Thoracic aorta (tissue), 2 donors: ENCODE results near the gene ABHD17C. TPM values are rescaled to one million over a fixed set of nuclear protein-coding genes. Genes with fewer than 3 reads are reported as not detected.

Source experiments
- ATAC-seq: fragments of 150-250 bp; one replicate; pipeline ENCODE4 v1.8.0; 2017; ENCODE audit warnings: low read depth; ENCODE audit not compliant: insufficient number of reproducible peaks, low FRiP score
- DNase-seq: peaks from one replicate; pipeline ENCODE4 v3.0.0-alpha.2; 2020; ENCODE audit warnings: low spot score
- H3K27ac ChIP-seq, 2 donors: fragments of 200-600 bp; sonication (generic); 1 replicate in 1 of 2; 2 replicates in 1 of 2; pipeline ENCODE4 v1.5.1; 2016; ENCODE audit warnings: mild to moderate bottlenecking in 2 of 2, moderate library complexity in 2 of 2
- H3K27me3 ChIP-seq: fragments of 200-600 bp; sonication (generic); replicated peaks from 2 replicates; pipeline ENCODE4 v1.6.0; 2016; ENCODE audit warnings: mild to moderate bottlenecking; ENCODE audit not compliant: insufficient read depth
- H3K36me3 ChIP-seq: fragments of 200-600 bp; sonication (generic); one replicate; pipeline ENCODE4 v1.5.1; 2016
- H3K4me1 ChIP-seq, 2 donors: fragments of 200-600 bp; sonication (generic); 1 replicate in 1 of 2; 2 replicates in 1 of 2; pipeline versions ENCODE4 v1.5.1 to v1.6.0; 2016; ENCODE audit warnings: low read depth in 2 of 2, mild to moderate bottlenecking in 1 of 2; ENCODE audit not compliant: control insufficient read depth in 1 of 2
- H3K4me3 ChIP-seq: fragments of 200-600 bp; sonication (generic); 2 replicates; pipeline ENCODE4 v1.5.1; 2016; ENCODE audit warnings: mild to moderate bottlenecking
- H3K9me3 ChIP-seq: fragments of 200-600 bp; sonication (generic); 2 replicates; pipeline ENCODE4 v1.5.1; 2016
- total RNA-seq, 2 donors: library from RNA; depleted of rRNA; stranded (reverse); fragments of >200 nt; gene quantifications; one replicate each; pipeline versions ENCODE4 v1.1.0 to v1.2.3, GENCODE V29; 2016
- TF ChIP-seq, protein P1 (sequence below): fragments of 200-600 bp; sonication (generic); IDR thresholded peaks from one replicate; pipeline ENCODE4 v1.5.1; 2019; ENCODE audit warnings: antibody characterized with exemption

Gene ABHD17C
- total RNA-seq, 2 donors from 2014 or later, result 1.6 to 3.0 TPM

DNA sequence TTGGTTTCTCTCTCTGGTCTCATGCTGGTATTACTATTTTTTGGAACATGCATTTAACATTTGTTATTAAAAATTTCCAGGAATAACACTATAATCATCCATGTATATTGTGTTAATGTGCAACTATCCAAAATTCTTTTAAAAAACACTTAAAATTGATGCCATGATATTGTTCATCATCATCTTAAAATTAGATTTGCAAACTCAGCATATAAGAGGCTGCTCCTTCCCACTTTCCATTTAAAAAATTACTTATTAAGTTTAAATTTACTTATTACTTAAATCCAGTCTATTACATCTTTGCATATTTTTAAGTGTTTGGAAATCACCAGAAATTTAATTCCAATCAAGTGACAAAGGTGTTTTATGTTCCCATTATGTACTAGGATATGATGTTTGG lies 5.8 kb upstream of the ABHD17C start:
- Histone ChIP-seq H3K4me3 (no peak overlapping the region), H3K9me3 (no peaks in the 10 kb centered on the region), H3K27ac (no peak overlapping the region), H3K36me3 (no peaks in the 10 kb centered on the region), H3K4me1 (peaks cover 0 to 8% of the 10 kb centered on the region in 2 donors), H3K27me3 (no peaks in the 10 kb centered on the region)
- TF ChIP-seq, protein P1, sequence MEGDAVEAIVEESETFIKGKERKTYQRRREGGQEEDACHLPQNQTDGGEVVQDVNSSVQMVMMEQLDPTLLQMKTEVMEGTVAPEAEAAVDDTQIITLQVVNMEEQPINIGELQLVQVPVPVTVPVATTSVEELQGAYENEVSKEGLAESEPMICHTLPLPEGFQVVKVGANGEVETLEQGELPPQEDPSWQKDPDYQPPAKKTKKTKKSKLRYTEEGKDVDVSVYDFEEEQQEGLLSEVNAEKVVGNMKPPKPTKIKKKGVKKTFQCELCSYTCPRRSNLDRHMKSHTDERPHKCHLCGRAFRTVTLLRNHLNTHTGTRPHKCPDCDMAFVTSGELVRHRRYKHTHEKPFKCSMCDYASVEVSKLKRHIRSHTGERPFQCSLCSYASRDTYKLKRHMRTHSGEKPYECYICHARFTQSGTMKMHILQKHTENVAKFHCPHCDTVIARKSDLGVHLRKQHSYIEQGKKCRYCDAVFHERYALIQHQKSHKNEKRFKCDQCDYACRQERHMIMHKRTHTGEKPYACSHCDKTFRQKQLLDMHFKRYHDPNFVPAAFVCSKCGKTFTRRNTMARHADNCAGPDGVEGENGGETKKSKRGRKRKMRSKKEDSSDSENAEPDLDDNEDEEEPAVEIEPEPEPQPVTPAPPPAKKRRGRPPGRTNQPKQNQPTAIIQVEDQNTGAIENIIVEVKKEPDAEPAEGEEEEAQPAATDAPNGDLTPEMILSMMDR, result no peak
- ATAC-seq (no peak), DNase-seq (no peak)

DNA sequence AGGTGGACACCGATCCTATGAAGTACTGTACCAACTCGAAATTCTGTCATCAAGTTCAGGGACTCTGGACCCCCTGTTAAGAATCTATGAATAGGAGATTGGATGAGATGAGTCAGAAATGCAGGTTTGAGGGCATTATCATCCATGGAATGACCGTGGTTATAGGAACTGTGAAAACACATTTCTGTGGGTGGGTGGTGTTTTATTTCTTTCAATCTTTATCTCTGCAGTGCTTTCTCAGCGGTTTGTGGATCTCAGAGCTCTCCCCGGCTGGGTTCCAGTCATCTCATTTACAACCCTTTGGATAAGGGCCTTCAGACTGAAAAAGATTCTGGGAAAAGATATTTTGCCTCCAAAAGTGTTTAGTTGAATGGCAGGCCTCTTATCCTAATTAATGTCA lies 5.4 kb upstream of the ABHD17C start:
- Histone ChIP-seq H3K36me3 (no peaks in the 10 kb centered on the region), H3K9me3 (no peaks in the 10 kb centered on the region), H3K27me3 (no peaks in the 10 kb centered on the region), H3K27ac (no peak overlapping the region), H3K4me3 (no peak overlapping the region), H3K4me1 (peaks cover 0 to 9% of the 10 kb centered on the region in 2 donors)
- ATAC-seq (no peak), DNase-seq (no peak)
- TF ChIP-seq, protein P1, result no peak

DNA sequence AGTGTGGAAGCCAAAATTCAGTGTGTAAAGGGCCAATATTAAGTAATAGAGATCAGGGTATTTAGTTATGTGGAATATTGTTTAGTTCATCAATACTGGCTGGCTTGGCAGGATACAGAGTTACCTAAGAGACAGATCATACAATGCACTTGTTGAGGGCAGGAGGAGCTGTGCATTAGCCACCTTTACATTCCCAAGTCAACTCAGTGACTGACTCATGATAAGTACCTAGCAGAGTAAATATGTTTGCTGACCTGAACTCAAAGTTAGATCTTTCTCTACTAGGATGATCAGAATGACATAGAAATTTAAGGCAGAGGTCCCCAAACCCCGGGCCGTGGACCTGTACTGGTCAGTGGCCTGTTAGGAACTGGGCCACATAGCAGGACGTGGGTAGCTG lies 3.5 kb upstream of the ABHD17C start:
- no peak for ATAC-seq
- TF ChIP-seq, protein P1, result no peak
- H3K36me3 ChIP-seq, result no peaks in the 10 kb centered on the region
- no peaks in the 10 kb centered on the region for H3K9me3 ChIP-seq
- DNase-seq, result no peak
- H3K4me1 ChIP-seq, result peaks cover 0 to 17% of the 10 kb centered on the region in 2 donors
- no peak overlapping the region for H3K27ac ChIP-seq
- H3K27me3 ChIP-seq, result no peaks in the 10 kb centered on the region
- no peak overlapping the region for H3K4me3 ChIP-seq

DNA sequence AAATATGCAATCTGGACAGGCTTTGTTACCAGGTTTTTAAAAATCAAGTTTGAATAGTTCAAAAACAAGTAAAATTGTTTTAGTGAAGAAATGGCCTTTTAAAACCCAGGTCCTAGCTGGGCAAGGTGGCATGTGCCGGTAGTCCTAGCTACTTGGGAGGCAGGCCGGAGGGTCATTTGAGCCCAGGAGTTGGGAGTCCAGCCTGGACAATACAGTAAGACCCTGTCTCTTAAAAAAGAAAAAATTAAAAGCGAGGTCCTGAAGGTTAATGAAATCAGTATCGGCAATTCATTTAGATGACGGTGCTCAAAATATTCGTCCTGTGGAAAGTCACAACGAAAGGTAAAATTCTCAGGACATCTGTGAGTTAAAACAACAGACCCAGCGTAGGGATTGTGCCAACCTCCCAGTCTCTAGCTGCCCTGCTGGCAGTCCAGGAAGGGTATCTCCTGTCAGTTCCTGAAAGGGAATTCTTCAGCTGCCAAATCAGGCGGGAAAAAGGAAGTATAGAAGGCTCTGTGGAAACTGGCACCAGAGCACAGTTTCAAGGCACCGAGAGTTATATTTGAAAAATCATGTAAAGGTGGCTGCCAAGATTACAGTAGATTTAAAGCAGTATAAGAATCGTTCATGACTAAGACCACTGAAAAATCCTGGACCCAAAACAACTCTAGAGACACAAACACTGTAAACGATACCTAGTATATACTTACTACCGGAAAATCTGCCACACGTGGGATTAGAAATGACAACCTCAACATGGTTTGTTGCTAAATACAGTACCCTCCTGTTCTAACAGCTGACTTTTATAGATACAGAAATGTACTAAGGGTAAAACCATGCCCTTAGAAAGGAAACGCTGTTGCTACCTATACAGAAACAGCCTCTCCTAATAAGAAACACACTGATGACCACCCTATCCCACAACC lies 1.2 kb upstream of the ABHD17C start:
- no peak for ATAC-seq
- TF ChIP-seq, protein P1, result no peak
- no peak for DNase-seq
- Histone ChIP-seq H3K36me3 (no peaks in the 10 kb centered on the region), H3K4me3 (peak overlapping the region; percentile 95), H3K4me1 (peaks cover 0 to 27% of the 10 kb centered on the region in 2 donors), H3K27me3 (no peaks in the 10 kb centered on the region), H3K9me3 (no peaks in the 10 kb centered on the region), H3K27ac (peak overlapping the region; percentile 79 to 87)

DNA sequence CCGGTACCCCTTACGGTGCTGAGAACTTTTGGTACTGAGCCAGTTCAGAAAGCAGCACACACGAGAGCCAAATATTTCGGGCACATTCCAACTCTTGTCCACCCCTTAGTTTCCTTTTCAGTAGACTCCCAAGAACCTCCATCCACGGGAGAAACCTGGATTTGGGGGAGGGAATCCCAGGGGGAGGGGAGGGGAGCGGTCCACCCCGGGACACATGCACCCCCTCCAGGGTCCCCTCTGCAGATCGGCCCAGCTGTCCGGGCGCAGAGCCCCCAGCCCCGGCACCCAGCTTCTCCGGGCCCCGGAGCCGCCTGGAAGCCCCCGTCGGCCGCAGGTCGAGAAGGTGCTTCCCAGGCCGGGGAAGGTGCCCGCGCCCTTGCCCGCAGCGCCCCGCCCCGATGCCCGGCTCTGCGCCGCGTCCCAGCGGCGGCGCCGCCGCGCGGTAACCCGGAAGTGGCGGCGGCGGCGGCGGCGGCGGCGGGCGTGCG lies 455 bp upstream of the ABHD17C start:
- TF ChIP-seq, protein P1, result no peak
- Histone ChIP-seq H3K27ac (peak overlapping the region; percentile 79 to 87), H3K9me3 (no peaks in the 10 kb centered on the region), H3K36me3 (no peaks in the 10 kb centered on the region), H3K4me1 (peaks cover 0 to 27% of the 10 kb centered on the region in 2 donors), H3K27me3 (no peaks in the 10 kb centered on the region), H3K4me3 (peak overlapping the region; percentile 95)
- ATAC-seq, result peak; percentile 13
- no peak for DNase-seq
